ENCODE results near the gene TEF. TPM values are rescaled to one million over a fixed set of nuclear protein-coding genes. Genes with fewer than 3 reads are reported as not detected.

TEF gene
- total and polyA plus RNA-seq, 9 of the 15 experiments (the other 6 are each of a cell fraction or from before 2014, with no cell fraction given): 0.04 to 3.1 (median 1.2) TPM

DNA sequence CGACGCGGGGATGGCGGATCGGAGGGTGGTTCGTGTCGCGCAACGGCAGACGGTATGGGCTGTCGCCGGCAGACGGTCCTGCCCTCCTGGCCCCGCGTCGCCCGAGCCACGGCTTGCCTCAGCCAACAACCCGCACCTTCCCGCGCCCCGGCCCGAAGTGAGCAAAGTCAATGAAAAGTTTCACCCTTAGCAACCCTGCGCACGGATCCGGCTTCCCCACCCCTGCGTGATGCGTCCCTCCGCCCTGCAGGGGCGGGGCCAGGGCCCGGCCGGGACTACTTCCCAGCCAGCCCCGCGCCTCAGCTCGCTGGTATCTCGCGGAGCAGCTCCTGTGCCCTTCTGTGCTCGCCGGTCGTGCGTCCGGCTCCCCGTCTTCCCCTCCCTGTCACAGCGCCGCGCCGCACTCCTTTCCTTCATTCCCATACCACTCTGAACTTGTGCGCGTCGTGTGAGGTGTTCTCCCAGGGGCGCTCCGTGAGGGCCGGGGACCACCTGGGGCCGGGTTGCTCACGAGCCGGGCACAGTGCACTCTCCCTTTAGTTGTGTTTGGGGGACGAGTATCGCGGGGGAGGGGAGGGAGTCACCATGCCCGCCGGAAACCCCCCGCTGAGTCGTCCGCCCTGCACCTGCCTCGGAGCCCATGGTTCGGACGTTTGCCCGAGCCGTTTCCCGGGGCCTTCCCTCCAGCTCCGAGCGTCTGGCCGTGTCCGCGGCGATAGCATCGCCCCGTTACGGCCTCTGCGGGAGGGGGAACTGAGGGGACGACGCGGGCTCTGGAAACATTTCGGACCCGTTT lies 65.1 kb downstream of the TEF start, which contains the start of gene TOB2 (continued):
- TF ChIP-seq, protein P1, sequence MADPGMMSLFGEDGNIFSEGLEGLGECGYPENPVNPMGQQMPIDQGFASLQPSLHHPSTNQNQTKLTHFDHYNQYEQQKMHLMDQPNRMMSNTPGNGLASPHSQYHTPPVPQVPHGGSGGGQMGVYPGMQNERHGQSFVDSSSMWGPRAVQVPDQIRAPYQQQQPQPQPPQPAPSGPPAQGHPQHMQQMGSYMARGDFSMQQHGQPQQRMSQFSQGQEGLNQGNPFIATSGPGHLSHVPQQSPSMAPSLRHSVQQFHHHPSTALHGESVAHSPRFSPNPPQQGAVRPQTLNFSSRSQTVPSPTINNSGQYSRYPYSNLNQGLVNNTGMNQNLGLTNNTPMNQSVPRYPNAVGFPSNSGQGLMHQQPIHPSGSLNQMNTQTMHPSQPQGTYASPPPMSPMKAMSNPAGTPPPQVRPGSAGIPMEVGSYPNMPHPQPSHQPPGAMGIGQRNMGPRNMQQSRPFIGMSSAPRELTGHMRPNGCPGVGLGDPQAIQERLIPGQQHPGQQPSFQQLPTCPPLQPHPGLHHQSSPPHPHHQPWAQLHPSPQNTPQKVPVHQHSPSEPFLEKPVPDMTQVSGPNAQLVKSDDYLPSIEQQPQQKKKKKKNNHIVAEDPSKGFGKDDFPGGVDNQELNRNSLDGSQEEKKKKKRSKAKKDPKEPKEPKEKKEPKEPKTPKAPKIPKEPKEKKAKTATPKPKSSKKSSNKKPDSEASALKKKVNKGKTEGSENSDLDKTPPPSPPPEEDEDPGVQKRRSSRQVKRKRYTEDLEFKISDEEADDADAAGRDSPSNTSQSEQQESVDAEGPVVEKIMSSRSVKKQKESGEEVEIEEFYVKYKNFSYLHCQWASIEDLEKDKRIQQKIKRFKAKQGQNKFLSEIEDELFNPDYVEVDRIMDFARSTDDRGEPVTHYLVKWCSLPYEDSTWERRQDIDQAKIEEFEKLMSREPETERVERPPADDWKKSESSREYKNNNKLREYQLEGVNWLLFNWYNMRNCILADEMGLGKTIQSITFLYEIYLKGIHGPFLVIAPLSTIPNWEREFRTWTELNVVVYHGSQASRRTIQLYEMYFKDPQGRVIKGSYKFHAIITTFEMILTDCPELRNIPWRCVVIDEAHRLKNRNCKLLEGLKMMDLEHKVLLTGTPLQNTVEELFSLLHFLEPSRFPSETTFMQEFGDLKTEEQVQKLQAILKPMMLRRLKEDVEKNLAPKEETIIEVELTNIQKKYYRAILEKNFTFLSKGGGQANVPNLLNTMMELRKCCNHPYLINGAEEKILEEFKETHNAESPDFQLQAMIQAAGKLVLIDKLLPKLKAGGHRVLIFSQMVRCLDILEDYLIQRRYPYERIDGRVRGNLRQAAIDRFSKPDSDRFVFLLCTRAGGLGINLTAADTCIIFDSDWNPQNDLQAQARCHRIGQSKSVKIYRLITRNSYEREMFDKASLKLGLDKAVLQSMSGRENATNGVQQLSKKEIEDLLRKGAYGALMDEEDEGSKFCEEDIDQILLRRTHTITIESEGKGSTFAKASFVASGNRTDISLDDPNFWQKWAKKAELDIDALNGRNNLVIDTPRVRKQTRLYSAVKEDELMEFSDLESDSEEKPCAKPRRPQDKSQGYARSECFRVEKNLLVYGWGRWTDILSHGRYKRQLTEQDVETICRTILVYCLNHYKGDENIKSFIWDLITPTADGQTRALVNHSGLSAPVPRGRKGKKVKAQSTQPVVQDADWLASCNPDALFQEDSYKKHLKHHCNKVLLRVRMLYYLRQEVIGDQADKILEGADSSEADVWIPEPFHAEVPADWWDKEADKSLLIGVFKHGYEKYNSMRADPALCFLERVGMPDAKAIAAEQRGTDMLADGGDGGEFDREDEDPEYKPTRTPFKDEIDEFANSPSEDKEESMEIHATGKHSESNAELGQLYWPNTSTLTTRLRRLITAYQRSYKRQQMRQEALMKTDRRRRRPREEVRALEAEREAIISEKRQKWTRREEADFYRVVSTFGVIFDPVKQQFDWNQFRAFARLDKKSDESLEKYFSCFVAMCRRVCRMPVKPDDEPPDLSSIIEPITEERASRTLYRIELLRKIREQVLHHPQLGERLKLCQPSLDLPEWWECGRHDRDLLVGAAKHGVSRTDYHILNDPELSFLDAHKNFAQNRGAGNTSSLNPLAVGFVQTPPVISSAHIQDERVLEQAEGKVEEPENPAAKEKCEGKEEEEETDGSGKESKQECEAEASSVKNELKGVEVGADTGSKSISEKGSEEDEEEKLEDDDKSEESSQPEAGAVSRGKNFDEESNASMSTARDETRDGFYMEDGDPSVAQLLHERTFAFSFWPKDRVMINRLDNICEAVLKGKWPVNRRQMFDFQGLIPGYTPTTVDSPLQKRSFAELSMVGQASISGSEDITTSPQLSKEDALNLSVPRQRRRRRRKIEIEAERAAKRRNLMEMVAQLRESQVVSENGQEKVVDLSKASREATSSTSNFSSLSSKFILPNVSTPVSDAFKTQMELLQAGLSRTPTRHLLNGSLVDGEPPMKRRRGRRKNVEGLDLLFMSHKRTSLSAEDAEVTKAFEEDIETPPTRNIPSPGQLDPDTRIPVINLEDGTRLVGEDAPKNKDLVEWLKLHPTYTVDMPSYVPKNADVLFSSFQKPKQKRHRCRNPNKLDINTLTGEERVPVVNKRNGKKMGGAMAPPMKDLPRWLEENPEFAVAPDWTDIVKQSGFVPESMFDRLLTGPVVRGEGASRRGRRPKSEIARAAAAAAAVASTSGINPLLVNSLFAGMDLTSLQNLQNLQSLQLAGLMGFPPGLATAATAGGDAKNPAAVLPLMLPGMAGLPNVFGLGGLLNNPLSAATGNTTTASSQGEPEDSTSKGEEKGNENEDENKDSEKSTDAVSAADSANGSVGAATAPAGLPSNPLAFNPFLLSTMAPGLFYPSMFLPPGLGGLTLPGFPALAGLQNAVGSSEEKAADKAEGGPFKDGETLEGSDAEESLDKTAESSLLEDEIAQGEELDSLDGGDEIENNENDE (IDR thresholded peaks at IDR 0.05; ENCODE audit: low read depth, low read length): no peak
- TF ChIP-seq PML (IDR thresholded peaks at IDR 0.05; ENCODE audit: low read length) (no peak; the same call in 1 of the 2 replicates), MCM2 (IDR thresholded peaks at IDR 0.05; ENCODE audit: low read depth) (no peak), ZBTB7A (IDR thresholded peaks at IDR 0.05; ENCODE audit: borderline replicate concordance, control insufficient read depth, low read depth, low read length) (no peak; the same call in 1 of the 2 replicates), MCM7 (IDR thresholded peaks at IDR 0.05) (no peak), HIVEP1 (CRISPR knock-in tag; IDR thresholded peaks at IDR 0.05) (no peak), RCOR1 (IDR thresholded peaks at IDR 0.05; ENCODE audit: borderline replicate concordance in 1 of 2, low read depth in 2 of 2, low read length in 2 of 2) (peak; percentile 18 to 78; a peak in 2 of 4 replicates)
- TF ChIP-seq, protein P2, sequence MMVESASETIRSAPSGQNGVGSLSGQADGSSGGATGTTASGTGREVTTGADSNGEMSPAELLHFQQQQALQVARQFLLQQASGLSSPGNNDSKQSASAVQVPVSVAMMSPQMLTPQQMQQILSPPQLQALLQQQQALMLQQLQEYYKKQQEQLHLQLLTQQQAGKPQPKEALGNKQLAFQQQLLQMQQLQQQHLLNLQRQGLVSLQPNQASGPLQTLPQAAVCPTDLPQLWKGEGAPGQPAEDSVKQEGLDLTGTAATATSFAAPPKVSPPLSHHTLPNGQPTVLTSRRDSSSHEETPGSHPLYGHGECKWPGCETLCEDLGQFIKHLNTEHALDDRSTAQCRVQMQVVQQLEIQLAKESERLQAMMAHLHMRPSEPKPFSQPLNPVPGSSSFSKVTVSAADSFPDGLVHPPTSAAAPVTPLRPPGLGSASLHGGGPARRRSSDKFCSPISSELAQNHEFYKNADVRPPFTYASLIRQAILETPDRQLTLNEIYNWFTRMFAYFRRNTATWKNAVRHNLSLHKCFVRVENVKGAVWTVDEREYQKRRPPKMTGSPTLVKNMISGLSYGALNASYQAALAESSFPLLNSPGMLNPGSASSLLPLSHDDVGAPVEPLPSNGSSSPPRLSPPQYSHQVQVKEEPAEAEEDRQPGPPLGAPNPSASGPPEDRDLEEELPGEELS (CRISPR knock-in tag; IDR thresholded peaks at IDR 0.05; ENCODE audit: borderline replicate concordance): 0 out of 2 replicates have a peak, but pooled peaks have one; percentile 67
- TF ChIP-seq, protein P3, sequence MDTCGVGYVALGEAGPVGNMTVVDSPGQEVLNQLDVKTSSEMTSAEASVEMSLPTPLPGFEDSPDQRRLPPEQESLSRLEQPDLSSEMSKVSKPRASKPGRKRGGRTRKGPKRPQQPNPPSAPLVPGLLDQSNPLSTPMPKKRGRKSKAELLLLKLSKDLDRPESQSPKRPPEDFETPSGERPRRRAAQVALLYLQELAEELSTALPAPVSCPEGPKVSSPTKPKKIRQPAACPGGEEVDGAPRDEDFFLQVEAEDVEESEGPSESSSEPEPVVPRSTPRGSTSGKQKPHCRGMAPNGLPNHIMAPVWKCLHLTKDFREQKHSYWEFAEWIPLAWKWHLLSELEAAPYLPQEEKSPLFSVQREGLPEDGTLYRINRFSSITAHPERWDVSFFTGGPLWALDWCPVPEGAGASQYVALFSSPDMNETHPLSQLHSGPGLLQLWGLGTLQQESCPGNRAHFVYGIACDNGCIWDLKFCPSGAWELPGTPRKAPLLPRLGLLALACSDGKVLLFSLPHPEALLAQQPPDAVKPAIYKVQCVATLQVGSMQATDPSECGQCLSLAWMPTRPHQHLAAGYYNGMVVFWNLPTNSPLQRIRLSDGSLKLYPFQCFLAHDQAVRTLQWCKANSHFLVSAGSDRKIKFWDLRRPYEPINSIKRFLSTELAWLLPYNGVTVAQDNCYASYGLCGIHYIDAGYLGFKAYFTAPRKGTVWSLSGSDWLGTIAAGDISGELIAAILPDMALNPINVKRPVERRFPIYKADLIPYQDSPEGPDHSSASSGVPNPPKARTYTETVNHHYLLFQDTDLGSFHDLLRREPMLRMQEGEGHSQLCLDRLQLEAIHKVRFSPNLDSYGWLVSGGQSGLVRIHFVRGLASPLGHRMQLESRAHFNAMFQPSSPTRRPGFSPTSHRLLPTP (IDR thresholded peaks at IDR 0.05; ENCODE audit: borderline replicate concordance, extremely low read depth, insufficient read length): no peak
